IPS-18c (cell line): ENCODE results near the gene TTLL8.

Source experiments
- H3K4me3 ChIP-seq: 2 replicates; pipeline ENCODE4 v1.7.0; 2013; ENCODE audit warnings: low read depth, mild to moderate bottlenecking, low read length, moderate library complexity; ENCODE audit not compliant: insufficient read depth
- H3K9me3 ChIP-seq: one replicate; pipeline ENCODE4 v1.6.1; 2013; ENCODE audit warnings: mild to moderate bottlenecking, low read length, moderate library complexity; ENCODE audit not compliant: control insufficient read depth, insufficient read depth

Gene TTLL8

GRCh38 chr22:49971232-49972162, 86.6 kb downstream of the TTLL8 start:
- H3K4me3 ChIP-seq = peak overlapping the region; percentile 46
- H3K9me3 ChIP-seq = no peaks in the 10 kb centered on the region

- H3K4me3 ChIP-seq = peak overlapping the region; percentile 40
- no peaks in the 10 kb centered on the region for H3K9me3 ChIP-seq
These were observed 87.4 kb downstream of the TTLL8 start for GRCh38 chr22:49970528-49971231.

GRCh38 chr22:49969751-49970527, 88.2 kb downstream of the TTLL8 start:
- Histone ChIP-seq H3K4me3 (no peak overlapping the region), H3K9me3 (no peaks in the 10 kb centered on the region)

- H3K4me3 ChIP-seq = no peak overlapping the region
- no peaks in the 10 kb centered on the region for H3K9me3 ChIP-seq
These were observed 89.1 kb downstream of the TTLL8 start for GRCh38 chr22:49968831-49969661.
